Fibroblast of villous mesenchyme (primary cell): Measurements from ENCODE around the gene CLEC7A. TPM values are rescaled to one million over a fixed set of nuclear protein-coding genes. Genes with fewer than 3 reads are reported as not detected.

Experiments used
- DNase-seq: peaks from one replicate; pipeline ENCODE4 v3.0.0-alpha.2; 2010; ENCODE audit warnings: low read depth
- H3K4me3 ChIP-seq: 2 replicates; pipeline ENCODE4 v1.5.1; 2011; ENCODE audit warnings: low read depth, mild to moderate bottlenecking, low read length
- CTCF ChIP-seq: IDR thresholded peaks from 2 replicates; pipeline ENCODE4 v1.5.1; 2012; ENCODE audit warnings: low read depth, mild to moderate bottlenecking, low read length; ENCODE audit not compliant: insufficient read depth
- total RNA-seq: library from RNA; depleted of rRNA; stranded (reverse); fragments of >200 nt; gene quantifications from 2 replicates; pipeline ENCODE4 v1.2.3, GENCODE V29; 2012

CLEC7A gene
- total RNA-seq, 1 donor = under 0.01 TPM

- no peak for DNase-seq
- TF ChIP-seq CTCF = no peak
- no peak overlapping the region for H3K4me3 ChIP-seq
Observed at GRCh38 chr12:10113920-10114319, 16.1 kb downstream of the CLEC7A start.

- no peak for TF ChIP-seq CTCF
- no peak overlapping the region for H3K4me3 ChIP-seq
- peak; percentile 40 for DNase-seq
Observed at GRCh38 chr12:10113075-10113474, 16.9 kb downstream of the CLEC7A start.

GRCh38 chr12:10111451-10111850 lies 18.5 kb downstream of the CLEC7A start:
- H3K4me3 ChIP-seq = no peak overlapping the region
- DNase-seq = no peak
- TF ChIP-seq CTCF = no peak

DNA sequence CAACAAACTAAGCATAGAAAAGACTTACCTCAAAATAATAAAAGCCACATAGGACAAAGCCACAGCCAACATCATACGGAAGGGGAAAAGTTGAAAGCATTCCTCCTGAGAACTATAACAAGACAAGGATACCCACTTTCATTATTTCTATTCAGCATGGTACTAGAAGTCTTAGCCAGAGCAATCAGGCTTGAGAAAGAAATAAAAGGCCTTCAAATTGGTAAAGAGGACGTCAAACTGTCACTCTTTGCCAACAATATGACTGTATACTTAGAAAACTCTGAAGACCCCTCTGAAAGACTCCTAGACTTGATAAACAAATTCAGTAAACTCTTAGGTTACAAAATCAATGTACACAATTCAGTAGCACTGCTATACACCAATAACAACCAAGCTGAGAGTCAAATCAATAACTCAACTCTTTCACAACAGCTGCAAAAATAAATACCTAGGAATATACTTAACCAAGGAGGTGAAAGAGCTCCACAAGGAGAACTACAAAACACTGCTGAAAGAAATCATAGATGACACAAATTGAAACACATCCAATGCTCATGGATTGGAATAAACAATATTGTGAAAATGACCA lies 19.6 kb downstream of the CLEC7A start:
- DNase-seq = no peak
- TF ChIP-seq CTCF = no peak
- H3K4me3 ChIP-seq = no peak overlapping the region

DNA sequence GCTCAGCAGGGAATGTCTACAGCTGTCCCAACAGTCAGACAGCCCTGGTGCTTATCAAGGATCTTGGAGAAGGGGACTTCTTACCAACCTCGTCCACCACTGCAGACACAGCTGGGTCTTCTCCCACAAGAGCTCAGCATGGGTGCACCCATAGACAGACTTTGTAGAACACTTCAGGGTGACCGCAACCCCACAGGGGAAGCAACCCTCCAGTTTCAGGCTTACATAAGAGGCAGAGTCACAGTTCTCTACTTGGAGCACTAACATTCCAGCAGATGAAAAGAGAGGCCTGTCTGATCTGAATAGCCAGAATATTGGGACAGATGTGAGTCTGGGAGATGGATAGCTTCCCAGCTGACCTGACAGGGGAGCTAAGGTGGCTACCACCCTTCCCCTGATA lies 27.7 kb downstream of the CLEC7A start:
- TF ChIP-seq CTCF = no peak
- no peak for DNase-seq
- H3K4me3 ChIP-seq = no peak overlapping the region

DNA sequence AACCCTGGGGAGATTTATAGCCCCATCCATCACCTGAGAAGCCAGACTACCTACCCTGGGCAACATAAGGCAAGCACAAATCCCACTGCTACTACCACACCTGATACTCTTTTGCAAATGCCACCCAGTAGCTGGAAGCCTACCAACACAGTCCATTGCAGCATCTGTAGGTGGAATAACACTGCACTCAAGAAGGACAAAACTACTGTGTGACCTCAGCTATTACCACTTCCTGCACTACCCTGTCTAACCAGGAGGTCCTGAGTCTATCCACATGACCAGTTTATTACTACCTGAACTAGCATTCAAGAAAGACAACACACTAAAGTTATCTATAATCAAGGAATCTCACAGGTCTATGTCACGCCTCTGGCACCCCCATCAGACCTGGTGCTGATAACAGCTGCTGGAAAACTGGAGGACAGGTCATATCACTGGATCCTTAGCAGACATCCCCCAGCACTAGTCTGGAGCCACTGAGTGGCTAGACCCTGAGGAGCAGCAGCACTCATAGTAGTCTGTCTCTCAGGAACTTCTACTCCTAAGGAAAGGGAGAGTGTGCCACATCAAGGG lies 28.3 kb downstream of the CLEC7A start:
- no peak overlapping the region for H3K4me3 ChIP-seq
- no peak for TF ChIP-seq CTCF
- DNase-seq = no peak
